ENCODE data around the gene ZDHHC18.

DNA sequence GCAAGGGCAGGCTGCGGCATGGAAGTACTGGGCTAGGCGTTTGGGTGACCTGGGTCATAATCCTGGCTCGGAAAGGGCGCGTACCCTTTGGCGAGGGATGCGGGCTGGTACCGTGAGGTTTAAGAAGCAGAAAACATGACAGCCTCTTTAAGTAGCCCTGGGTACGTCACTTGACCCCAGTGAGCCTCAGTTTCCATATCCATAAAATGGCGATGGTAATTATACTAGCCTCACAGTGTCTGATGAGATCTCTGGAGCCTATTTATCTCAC is 38.0 kb upstream of the ZDHHC18 start:
- TF ChIP-seq GATA3 (IDR thresholded peaks at IDR 0.05; ENCODE audit: low read depth, low read length): no peak
- TF ChIP-seq GATA2 (IDR thresholded peaks at IDR 0.05; ENCODE audit: low read depth, low read length): no peak
